CD4-positive, alpha-beta T cell treated with Interleukin-2 at 100 ng/mL for 4 hours (primary cell): Measurements from ENCODE around the gene FAM227B.
"Not testable (repeated sequence)": the region's sequence is repeated elsewhere in the genome, so short reads cannot be mapped to it uniquely, and the experiment has no call there.

Experiments used
- DNase-seq: peaks from one replicate; pipeline ENCODE4 v3.0.0-alpha.2; 2020; ENCODE audit warnings: low spot score

The FAM227B gene

DNA sequence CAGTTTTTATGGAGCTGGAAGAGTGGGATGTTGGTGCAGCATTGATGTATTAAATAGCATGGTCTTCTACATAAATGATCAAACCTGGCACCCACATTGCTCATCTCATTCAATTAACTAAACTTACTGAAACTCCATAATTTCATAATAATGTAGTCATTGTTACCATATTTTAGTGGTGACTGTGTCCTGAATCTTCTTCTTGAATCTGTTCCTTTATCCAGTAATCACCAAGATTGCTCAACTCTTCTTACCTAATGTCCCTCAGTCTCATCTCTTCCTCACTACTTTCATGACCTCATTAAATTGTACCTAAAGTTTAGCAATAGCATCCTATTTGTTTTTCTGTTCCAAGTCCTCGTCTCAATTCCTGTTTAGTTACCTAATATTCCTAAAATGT is 127.8 kb downstream of the FAM227B start:
- no peak for DNase-seq

DNA sequence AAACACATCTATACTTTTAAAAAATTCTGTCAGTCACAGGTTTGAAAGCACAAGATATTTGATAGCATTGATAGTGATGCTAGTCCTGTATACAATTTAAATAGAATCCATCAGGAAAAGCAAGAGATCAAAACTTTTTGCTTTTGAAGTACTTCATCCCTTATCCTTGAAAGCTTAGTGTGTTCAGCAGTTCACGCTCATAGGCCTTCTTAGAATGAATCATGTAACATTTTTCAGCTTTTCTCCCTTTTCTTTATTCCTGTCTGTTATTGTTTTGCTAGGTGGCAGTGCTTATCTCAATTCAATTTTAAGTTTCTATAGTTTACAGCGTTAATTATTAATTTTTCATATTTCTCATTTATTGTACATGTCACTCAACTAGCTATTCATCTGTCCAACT is 128.5 kb downstream of the FAM227B start:
- no peak for DNase-seq

DNA sequence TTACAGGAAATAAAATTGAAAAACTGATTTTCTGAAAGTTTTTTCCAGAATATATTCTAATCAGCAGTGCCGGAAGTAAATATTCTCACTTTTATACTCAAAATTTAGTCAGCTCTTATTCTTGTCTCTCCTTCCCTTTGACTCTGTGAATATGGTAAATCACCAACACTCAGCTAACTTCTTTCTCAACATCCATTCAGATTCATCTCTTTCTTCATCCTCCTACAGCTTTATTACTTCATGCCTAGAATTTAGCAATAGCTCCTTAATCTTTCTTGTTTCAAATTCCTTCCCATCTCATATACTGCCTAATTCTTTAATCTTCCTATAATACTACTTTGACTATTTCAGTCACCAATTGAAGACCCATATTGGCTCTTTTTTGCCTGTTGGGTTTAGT is 129.7 kb downstream of the FAM227B start:
- DNase-seq: no peak

DNA sequence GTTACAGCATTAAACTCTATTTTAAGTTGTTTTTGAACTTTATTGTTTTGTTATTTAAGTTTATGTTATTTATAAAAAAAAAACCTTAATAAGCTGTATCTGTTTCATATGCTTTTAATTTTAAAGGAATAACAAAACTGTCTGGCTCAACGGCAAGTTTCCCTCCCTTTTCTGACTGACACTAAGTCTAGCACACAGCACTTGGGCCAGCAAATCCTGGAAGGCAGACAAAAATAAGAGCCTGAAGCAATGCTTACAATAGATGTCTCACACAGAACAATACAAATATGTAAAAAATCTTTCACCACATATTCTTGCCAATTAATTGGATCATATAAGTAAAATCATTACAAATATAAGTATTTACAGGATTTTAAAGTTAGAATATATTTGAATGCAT is 135.2 kb downstream of the FAM227B start:
- DNase-seq: not testable (repeated sequence)

DNA sequence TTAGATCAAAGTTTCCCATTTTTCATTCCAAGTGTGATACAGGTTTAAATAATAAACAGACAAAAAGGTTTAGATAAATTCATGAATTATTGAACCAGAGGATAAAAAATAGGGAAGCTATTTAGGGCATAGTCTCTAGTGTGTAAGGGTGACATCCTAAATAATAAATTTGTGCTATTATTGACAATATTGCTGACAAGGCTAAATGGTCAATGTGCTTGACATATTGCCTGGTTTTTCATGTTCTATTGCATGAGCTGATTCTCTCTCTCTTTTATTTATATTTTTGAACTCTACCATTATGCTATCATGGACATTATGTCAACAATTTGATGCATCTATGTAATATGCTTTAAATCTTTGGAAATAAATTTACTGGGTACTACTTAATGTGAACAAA is 141.6 kb downstream of the FAM227B start:
- not testable (repeated sequence) for DNase-seq

DNA sequence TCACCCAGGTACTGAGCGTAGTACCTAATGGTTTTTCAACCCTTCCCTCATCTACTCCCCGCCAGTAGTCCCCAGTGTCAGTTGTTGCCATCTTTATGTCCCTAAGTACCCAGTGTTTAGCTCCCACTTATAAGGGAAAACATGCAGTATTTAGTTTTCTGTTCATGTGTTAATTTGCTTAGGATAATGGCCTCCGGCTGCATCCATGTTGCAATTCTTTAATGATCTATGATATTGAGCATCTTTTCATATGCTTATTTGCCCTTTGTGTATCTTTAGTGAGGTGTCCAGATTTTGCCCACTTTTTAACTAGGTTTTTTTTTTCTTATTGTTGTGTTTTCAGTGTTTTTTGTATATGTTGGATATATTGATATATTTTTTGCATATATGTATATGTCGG is 142.6 kb downstream of the FAM227B start:
- not testable (repeated sequence) for DNase-seq

DNA sequence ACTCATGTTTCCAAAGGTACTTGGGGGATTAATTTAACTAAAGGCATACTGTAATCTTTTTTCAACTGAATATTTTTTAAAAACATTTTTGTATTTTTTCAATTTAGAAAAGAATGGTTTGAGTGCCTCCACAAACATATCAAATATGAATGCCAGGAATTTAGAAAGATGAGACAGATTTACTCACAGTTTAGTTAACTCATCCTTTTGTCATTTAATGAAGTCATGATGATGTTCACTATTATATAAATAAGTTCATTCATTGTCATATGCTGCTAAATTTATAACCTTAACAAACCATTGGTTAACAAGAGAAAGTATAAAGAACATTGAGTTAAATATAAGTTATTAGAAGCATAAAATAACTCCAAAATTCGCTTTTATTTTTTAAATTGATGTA is 147.6 kb downstream of the FAM227B start:
- DNase-seq: no peak

DNA sequence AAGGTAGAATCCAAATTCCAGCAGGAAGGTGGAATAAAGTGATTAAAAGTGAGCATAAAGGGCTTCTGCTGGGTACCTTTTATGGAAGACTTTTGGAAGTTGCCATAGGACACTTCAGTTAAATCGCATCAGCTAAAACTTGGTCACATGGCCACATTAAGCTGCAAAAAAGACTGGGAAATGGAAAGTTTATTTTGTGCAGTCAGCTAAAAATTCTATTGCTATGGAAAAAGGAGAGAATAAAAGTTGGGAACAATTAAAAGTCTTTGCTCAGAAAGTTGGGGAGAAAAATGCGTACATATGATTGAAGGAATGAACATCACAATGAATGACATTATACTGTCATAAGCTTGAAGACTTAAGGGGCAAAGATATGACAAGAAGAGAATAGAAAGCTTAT is 148.3 kb downstream of the FAM227B start:
- DNase-seq: no peak

DNA sequence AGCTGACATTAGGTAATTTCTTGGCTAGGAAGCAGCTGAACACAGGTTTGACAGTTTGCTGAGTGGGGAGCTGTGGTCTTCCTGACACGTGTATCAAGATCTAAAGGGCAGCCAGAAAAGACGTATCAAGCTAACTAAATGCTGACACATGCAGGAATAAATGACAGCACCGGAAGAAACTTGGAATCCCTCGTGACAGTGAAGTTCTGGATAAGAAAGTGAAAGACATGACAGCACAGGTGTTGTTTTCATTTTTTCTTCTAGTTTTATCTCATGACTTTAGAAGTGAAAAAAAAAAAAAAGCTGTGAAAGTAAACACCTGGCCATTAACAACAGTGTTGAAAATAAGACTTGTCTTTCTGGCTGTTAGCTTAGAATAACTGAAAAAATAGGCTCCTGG is 148.9 kb downstream of the FAM227B start:
- no peak for DNase-seq

DNA sequence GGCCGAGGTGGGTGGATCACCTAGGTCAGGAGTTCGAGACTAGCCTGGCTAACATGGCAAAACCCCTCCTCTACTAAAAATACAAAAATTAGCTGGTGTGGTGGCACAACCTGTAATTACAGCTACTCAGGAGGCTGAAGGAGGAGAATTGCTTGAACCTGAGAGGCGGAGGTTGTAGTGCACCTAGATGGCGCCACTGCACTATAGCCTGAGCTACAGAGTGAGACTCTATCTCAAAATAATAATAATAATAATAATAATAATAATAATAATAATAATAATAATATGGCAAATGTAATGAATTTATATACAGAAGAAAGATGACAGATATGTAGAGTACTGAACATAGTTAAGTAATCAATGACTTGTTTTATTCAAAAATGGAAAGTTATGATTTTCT is 149.4 kb downstream of the FAM227B start:
- DNase-seq: peak; percentile 12

DNA sequence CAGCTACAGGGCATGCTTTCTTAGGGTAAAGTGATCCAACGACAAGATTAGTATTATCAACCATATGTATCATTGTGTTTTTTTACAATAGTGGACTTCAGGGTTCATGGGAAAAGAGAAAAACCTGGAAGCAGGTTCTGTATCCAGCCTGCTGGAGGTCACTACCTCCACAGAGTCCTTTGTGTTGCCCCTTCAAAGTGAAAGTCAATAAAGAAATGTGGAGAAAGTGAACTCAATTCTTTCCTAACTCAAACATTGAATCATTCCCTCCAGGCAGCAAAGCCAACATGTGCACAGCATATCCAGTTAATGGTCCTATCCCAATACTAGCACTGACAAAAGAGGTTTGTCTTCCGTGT is 152.2 kb downstream of the FAM227B start:
- DNase-seq: no peak

DNA sequence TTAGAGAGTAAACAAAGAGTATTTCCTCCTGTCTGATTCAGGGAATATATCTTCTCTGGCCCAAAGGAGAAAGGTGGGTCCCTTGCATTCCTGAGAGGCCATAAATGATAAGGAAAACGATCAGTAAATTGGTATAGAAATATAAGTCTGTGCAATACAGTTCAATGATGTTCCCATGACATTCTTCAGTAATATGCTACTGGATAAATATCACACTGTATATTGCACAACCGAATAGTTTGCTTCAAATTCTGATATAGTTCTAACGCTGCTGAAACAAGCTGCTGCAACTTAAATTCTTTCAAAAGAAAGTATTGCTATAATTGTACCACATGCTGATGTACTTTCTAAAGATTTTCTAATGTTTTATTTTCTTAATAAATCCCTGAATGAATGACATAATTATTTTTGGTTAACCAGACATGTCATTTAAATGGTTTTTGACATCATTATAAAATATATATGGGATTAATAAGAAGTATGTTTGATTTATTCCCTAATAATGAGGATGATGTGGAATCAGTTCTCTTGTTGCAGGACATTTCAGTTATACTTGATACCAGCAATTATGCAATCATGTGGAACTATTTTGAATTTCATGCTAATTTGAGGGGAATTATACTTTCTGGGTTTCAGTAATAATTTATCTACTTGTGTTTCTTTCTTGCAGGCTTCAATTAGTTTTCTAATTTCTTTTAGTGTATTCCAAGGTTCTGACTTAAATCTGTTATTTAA is 152.7 kb downstream of the FAM227B start:
- DNase-seq: no peak

DNA sequence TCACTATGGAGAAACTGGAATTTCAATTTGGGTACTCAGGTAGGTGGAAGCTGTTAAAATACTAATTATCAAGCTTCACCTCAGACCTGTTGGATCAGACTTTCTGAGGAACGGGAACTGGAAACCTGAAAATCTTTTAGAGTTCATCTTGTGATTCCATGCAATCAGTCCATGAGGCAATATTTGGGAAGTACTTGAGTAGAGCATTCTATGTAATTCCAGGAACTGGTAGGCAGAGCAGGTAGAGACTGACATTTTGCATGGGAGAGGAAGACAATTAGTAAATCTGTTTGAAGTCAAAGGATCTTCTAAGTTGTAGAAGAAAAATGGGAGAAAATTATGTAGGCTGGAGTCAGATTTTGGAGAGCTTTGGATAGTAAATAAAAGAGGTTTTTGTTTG is 154.5 kb downstream of the FAM227B start:
- no peak for DNase-seq

DNA sequence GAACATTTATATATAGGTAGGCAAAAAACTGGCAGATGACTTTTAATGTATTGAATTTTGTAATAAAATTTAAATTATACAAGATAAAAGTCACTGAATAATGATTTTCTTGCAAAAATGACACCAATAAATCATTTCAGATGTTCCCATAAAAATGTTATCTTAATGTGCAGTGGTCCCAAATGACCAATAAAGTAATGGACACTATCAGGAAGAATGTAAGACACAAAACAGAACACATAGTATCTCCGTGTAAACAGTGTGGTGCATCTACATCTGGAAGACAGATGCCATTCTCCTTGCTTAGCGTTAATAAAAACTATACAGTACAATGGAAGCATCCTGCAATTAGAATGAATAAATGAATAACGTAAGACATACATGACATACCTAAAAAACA is 156.1 kb downstream of the FAM227B start:
- no peak for DNase-seq

DNA sequence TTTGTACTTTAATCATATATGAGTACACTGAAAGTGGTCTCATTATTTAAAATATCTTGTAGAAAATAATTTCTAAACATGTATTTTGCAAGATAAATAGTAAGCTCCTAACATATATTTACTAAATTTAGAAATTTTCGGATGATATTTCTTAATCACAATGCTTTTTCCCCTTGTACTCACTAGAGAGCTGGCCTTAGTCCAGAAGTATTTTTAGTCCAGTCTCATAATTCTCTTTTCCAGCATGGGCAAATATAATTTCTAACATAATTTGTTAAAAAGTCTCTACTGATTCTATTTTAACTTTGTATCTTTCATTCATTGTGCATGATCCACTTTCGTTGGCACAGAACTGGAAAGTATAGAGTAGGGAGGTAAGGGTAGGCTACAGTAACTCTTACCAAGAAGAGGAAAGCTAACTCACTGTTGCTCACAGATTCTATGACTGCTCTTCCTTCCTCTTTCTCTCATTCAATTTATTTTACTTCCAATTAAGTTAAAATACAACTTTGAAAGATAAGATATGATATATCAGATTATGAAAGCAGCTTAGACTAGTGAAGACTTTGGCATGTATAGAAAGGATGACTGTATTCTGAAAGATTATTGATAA is 158.3 kb downstream of the FAM227B start:
- DNase-seq: no peak

DNA sequence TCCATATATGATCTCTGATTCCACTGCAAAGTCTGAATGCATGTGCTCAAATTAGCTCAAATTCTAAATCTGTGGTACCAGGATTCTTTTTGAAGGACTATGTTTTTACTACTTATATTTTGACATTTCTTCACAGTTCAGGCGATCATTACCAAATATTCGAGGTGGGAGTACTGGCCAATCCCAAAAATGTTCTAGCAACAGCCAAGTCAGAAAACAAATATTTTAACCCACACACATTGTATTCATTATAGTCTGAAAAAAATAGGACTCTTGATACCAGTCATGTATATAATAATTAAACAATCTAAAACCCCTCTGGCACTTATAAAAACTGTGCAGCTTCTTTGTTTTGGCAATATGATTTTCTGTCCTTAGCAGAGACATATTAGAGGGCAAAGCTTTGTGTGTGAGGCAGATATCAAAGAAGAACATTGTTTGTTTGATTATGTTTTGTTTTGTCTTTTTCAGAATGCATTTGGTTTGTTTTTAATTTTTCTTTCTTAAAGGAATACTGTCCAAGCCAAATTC is 160.1 kb downstream of the FAM227B start:
- no peak for DNase-seq

DNA sequence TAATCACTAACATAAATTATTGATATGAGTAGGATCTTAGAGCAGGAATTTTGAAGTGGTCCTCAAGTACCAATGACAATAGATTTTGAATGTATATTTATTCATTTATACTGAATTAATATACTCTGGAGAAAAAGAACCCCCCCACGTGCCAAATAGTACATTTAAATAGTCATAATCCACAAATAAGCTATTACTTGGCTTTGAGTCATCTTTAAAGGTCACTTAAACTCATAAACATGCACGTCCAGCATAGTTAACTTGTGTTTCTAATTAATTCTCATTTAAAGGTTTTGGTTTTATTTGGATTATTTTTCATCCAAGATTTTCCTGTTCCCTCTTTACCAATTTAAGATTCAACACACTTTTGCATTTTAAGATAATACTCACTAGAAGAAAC is 162.5 kb downstream of the FAM227B start:
- no peak for DNase-seq

DNA sequence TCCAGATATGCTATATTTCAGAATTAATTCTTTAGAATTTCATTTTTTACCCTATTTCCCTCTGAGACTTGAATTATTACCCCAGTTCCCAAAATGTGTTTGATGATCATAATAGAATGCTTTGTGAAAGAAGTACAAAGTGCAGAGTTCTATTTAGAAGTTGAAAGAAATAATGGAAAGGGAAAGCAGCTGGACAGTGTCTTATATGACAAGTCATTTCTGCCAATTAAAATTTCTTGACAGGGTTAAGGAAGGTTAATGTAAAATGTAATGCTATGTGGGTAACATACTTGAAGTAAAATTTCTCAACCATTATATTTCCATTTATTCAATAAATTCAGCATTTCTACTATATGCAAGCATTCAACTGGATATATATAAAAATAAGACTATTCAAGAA is 164.5 kb downstream of the FAM227B start:
- no peak for DNase-seq

DNA sequence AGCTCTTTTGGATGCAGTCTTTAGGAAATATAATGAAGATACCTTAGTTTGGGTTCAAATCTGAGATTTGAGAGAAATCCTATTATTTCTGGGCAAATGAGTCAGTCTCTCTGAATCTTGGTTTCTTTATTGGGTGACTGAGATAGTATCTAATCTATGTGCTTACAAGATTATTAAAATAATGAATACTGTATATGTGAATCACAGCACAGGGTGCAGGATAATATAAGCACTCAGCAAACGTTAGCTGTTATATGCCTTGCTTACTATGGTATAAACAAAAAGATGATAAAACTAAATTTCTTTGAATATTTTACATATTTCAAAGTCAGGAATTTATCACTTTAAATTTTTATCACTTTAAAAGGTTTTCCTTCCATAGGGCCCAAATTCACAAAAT is 168.0 kb downstream of the FAM227B start:
- no peak for DNase-seq

DNA sequence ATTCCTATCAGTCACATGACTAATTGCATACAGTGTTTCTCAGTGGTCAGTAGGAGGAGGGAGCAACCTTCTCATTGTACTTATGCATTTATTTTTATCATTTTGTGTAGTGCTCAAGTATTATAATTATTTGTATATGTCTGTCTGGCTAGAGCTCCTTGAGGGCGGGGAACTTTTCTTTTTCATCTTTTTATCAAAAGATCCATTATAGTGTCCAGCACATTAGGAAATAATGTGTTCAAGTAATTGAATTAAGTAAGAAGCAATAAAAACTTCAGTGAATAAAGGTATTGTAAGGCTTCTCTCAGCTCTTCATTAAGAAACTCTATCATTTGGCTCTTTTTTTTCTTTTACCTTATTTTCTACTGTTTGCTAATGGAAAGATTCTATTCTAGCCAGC is 178.8 kb downstream of the FAM227B start:
- DNase-seq: no peak

DNA sequence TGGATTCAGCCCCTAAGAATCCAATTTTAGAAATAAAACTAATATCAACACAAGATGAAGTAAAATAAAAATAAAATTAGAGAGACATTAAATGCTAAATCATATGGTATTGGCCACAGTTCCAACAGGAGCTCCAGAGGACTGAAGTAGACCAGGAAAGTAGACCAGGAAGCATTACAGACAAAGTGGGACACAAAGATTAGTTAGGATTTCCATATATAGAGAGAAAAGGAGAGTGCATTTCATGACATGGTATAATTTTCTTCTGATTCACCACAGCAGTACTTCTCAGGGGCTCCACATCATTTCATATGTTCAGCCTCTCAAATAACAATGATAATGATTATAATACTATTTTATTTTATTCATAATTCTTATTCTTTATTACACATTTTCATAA is 179.3 kb downstream of the FAM227B start:
- no peak for DNase-seq

DNA sequence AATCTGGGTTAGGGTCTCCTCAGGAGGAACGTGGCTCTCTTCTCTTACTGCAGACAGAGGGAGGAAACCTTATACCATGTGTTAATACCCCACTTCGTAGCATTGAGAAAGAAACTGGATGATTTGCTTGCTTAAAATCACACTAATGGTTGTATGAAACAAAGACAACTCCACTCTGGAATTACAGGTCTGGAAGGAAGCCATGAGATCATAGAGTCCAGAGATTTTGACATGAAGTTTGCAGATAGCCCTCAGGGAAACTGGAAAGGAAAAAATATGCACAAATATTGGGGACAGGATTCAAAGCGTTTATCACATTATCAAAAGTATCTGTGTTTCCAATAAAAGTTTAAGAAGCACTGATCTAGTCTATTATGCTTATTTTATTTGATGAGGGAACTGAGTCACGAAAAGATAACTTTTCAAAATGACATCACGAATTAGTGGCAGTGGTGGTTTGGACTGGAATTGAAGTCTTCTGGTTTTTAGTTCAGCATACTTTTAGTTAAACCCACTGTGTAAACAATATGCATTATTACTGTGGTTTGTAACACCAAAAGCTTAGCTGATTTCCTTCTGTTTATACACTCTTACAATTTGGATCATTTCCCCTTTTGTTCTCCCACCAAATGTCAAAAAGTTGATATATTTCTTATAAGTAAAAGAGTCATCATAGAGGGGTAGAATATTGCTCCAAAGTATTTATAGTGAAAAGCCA is 180.8 kb downstream of the FAM227B start:
- no peak for DNase-seq

DNA sequence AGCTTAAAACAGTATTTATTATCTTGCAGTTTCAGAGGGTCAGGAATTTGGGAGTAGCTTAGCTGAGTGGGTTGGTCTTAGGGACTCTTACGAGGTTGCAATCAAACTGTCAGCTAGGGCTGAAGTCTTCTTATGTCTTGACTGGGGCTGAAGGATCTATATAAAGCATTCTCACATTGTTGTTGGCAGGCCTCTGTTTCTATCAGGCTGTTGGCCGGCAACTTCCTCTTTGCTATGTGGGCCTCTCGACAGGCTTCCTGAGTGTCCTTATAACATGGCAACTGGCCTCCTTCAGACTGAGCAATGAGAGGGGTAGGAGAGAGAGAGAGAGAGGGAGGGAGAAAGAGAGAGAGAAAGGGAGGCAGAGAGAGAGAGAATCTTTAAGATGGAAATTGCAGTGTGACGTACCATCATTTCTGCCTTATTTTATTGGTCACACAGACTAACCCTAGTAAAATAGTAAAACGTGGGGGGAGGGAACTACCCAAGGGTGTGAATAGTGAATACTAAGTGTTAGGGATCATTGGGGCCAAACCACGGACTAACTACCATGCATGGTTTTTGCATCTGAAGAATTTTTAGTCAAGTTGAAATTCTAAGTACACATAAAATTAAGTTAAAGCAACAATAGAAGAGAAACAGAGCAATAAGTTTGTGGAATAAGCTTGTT is 181.5 kb downstream of the FAM227B start:
- no peak for DNase-seq
